Panc1 (cell line): Measurements from ENCODE around the gene LRIT1. TPM values are rescaled to one million over a fixed set of nuclear protein-coding genes. Genes with fewer than 3 reads are reported as not detected.

Experiments
- ATAC-seq: fragments of 200-7000 bp; cut with Tn5 transposase; 2 replicates; pipeline ENCODE4 v1.9.1; 2020; ENCODE audit warnings: mild to moderate bottlenecking, moderate library complexity
- BruUV-seq: library from RNA; stranded (reverse); fragments of 400-500 nt; replicated peaks from 2 replicates; lab custom pipeline; 2021; lab: Mats Ljungman, UMichigan
- CTCF ChIA-PET: fragments of 300-600 bp; sonication (Branson Sonifier 250); formaldehyde crosslinking; loops from one replicate; lab custom pipeline; 2022; ENCODE audit warnings: antibody characterized with exemption; lab: Charles Lee
- POLR2A ChIA-PET: fragments of 300-600 bp; sonication (Branson Sonifier 250); formaldehyde crosslinking; loops from one replicate; lab custom pipeline; 2022; ENCODE audit warnings: antibody characterized with exemption; lab: Charles Lee
- DNase-seq: peaks from one replicate; pipeline ENCODE4 v3.0.0-alpha.2; 2010; ENCODE audit warnings: low read depth, low spot score
- H3K27ac ChIP-seq: 2 replicates; pipeline ENCODE4 v1.5.1; 2011; ENCODE audit warnings: mild to moderate bottlenecking, low read length, inconsistent platforms
- H3K27me3 ChIP-seq: fragments of 200-500 bp; sonication (Bioruptor generic); 2 replicates; pipeline ENCODE4 v1.6.0; 2014; ENCODE audit warnings: low read length, inconsistent platforms; ENCODE audit not compliant: control insufficient read depth, insufficient read depth
- H3K36me3 ChIP-seq: fragments of 200-500 bp; sonication (Bioruptor generic); 2 replicates; pipeline ENCODE4 v1.5.1; 2014; ENCODE audit warnings: inconsistent platforms, mild to moderate bottlenecking, low read length, moderate library complexity; ENCODE audit not compliant: control insufficient read depth, insufficient read depth
- H3K4me1 ChIP-seq: 2 replicates; pipeline ENCODE4 v1.5.1; 2011; ENCODE audit warnings: inconsistent platforms, mild to moderate bottlenecking, low read length, moderate library complexity; ENCODE audit not compliant: control insufficient read depth, insufficient read depth
- H3K4me3 ChIP-seq, 2 experiments: 2 replicates each; pipeline ENCODE4 v1.5.1; 2011 to 2012; ENCODE audit warnings: low read depth in 2 of 2, low read length in 2 of 2, mild to moderate bottlenecking in 2 of 2, inconsistent platforms in 1 of 2, moderate library complexity in 1 of 2
- H3K9me3 ChIP-seq: fragments of 200-500 bp; sonication (Bioruptor generic); 2 replicates; pipeline ENCODE4 v1.5.1; 2014; ENCODE audit warnings: low read depth, mild to moderate bottlenecking, inconsistent platforms, low read length, moderate library complexity; ENCODE audit not compliant: control insufficient read depth, insufficient read depth
- POLR2AphosphoS5 ChIP-seq: IDR thresholded peaks from 2 replicates; pipeline ENCODE4 v1.6.1; 2012; ENCODE audit warnings: mild to moderate bottlenecking, low read depth, low read length, moderate library complexity
- SIN3A ChIP-seq: IDR thresholded peaks from 2 replicates; pipeline ENCODE4 v1.6.1; 2012; ENCODE audit warnings: low read depth, mild to moderate bottlenecking, low read length, moderate library complexity, borderline replicate concordance; ENCODE audit not compliant: insufficient read depth
- TCF7L2 ChIP-seq: IDR thresholded peaks from 2 replicates; pipeline ENCODE4 v1.6.1; 2011; ENCODE audit warnings: mild to moderate bottlenecking, low read depth, low read length, inconsistent platforms
- in situ Hi-C: cut with HindIII; loops from 2 replicates; pipeline ENCODE4 v1.10.0; 2016; ENCODE audit warnings: low sequenced_read_pairs, low pct_unique_long_range_greater_than_20kb
- intact Hi-C: fragments of 100-400 bp; cut with micrococcal nuclease; formaldehyde crosslinking; loops from one replicate; pipeline ENCODE4 v1.10.0; 2022; ENCODE audit not compliant: unreplicated experiment
- total RNA-seq: library from RNA; stranded (reverse); gene quantifications from one replicate; pipeline ENCODE4 v1.2.1, GENCODE V29; 2021; ENCODE audit not compliant: unreplicated experiment
- TF ChIP-seq, protein P1 (sequence below), 2 experiments: IDR thresholded peaks; 2 replicates each; pipeline ENCODE4 v1.6.1; 2011 to 2012; ENCODE audit warnings: low read depth in 2 of 2, control low read depth in 1 of 2, low read length in 1 of 2, mild to moderate bottlenecking in 1 of 2, moderate library complexity in 1 of 2; ENCODE audit not compliant: insufficient read depth in 1 of 2
- TF ChIP-seq, protein P2 (sequence below): fragments of 450-650 bp; IDR thresholded peaks from 2 replicates; pipeline ENCODE4 v1.5.1; 2017; ENCODE audit warnings: mild to moderate bottlenecking

LRIT1 gene
- total RNA-seq, 1 experiment from 2014 or later: not detected

DNA sequence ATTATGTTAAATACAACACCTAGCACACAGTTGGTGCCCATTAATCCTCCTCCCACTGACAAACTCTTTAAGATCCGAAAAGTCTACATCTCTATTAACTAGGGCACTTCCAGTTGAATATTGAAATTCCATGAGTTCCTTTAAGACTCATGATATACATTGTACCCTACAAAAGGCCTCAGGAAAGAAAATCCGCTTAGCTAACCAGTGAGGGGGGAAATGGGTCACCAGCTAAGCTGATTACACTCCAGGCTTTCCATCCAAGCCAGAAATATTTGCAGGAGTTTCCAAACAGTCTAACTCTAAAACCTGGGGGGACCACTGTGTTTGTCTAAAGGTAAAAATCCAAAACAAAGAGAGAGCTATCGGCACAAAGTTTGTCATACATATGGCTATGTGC, 14.7 kb downstream of the LRIT1 start:
- peaks cover 19% of the 10 kb centered on the region for H3K27me3 ChIP-seq
- POLR2A ChIA-PET: no interaction called here
- DNase-seq (no peak), ATAC-seq (no peak)
- H3K36me3 ChIP-seq: no peaks in the 10 kb centered on the region; the same call in 1 of the 2 replicates
- TF ChIP-seq POLR2AphosphoS5 (no peak), SIN3A (no peak), TCF7L2 (no peak)
- TF ChIP-seq, protein P1, sequence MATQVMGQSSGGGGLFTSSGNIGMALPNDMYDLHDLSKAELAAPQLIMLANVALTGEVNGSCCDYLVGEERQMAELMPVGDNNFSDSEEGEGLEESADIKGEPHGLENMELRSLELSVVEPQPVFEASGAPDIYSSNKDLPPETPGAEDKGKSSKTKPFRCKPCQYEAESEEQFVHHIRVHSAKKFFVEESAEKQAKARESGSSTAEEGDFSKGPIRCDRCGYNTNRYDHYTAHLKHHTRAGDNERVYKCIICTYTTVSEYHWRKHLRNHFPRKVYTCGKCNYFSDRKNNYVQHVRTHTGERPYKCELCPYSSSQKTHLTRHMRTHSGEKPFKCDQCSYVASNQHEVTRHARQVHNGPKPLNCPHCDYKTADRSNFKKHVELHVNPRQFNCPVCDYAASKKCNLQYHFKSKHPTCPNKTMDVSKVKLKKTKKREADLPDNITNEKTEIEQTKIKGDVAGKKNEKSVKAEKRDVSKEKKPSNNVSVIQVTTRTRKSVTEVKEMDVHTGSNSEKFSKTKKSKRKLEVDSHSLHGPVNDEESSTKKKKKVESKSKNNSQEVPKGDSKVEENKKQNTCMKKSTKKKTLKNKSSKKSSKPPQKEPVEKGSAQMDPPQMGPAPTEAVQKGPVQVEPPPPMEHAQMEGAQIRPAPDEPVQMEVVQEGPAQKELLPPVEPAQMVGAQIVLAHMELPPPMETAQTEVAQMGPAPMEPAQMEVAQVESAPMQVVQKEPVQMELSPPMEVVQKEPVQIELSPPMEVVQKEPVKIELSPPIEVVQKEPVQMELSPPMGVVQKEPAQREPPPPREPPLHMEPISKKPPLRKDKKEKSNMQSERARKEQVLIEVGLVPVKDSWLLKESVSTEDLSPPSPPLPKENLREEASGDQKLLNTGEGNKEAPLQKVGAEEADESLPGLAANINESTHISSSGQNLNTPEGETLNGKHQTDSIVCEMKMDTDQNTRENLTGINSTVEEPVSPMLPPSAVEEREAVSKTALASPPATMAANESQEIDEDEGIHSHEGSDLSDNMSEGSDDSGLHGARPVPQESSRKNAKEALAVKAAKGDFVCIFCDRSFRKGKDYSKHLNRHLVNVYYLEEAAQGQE (IDR thresholded peaks at IDR 0.05; ENCODE audit: insufficient read depth in 1 of 2, low read depth in 2 of 2, low read length in 1 of 2): no peak
- TF ChIP-seq, protein P2, sequence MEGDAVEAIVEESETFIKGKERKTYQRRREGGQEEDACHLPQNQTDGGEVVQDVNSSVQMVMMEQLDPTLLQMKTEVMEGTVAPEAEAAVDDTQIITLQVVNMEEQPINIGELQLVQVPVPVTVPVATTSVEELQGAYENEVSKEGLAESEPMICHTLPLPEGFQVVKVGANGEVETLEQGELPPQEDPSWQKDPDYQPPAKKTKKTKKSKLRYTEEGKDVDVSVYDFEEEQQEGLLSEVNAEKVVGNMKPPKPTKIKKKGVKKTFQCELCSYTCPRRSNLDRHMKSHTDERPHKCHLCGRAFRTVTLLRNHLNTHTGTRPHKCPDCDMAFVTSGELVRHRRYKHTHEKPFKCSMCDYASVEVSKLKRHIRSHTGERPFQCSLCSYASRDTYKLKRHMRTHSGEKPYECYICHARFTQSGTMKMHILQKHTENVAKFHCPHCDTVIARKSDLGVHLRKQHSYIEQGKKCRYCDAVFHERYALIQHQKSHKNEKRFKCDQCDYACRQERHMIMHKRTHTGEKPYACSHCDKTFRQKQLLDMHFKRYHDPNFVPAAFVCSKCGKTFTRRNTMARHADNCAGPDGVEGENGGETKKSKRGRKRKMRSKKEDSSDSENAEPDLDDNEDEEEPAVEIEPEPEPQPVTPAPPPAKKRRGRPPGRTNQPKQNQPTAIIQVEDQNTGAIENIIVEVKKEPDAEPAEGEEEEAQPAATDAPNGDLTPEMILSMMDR: no peak
- no peak overlapping the region for H3K4me3 ChIP-seq
- no TSS peak for BruUV-seq
- CTCF ChIA-PET: no interaction called here
- no peaks in the 10 kb centered on the region for H3K4me1 ChIP-seq
- intact Hi-C loops: no loop called here
- in situ Hi-C loops: no loop called here
- H3K27ac ChIP-seq: no peak overlapping the region
- no peaks in the 10 kb centered on the region for H3K9me3 ChIP-seq

DNA sequence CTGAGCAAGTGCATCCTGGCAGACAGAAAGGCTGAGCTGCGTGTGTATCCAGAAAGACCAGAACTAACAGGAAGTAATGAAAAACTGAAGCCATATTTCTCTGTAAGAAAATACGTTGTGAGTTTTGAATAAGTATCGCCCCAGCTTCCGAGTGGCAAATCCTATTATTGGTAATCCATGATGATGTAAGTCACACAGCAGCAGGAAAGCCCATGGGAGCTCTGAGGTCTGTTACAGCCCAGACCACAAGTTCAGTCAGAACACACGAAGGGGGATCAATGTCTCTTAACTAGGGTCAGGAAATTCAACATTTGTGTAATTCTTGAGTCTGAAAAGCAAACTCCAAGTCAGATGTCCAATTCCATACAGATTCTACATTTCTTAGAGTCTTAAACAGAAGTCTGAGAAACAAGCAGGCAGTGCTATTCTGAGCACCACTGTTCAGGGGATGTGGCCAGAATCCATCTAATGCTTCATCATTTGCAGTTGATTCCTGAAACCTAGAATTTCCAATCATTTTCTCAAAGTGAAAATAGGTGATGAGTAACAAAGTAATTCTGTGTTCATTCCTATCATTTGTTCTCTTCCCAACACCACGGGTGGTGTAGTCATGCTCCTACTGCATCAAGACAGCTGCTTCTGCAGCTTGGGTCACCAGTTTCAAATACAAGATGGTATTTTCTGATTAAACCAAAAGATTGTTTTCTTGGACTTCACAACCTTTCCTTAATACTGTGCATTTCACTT, 15.7 kb downstream of the LRIT1 start, which contains the start of gene LRIT2:
Gene LRIT2 (minus strand): TSS at position 118 of the 747 bp plus-strand sequence. CDS start 24 bp downstream, at position 94.
- Histone ChIP-seq H3K4me3 (no peak within 1 kb of the TSS), H3K27me3 (peaks cover 22% of the 10 kb centered on the region), H3K36me3 (no peaks in the 10 kb centered on the region; the same call in 1 of the 2 replicates), H3K4me1 (no peaks in the 10 kb centered on the region), H3K9me3 (no peaks in the 10 kb centered on the region), H3K27ac (no peak within 1 kb of the TSS)
- ATAC-seq (no peak), DNase-seq (no peak)
- TF ChIP-seq, protein P1 (IDR thresholded peaks at IDR 0.05; ENCODE audit: insufficient read depth in 1 of 2, low read depth in 2 of 2, low read length in 1 of 2): no peak
- no peak for TF ChIP-seq TCF7L2
- TF ChIP-seq POLR2AphosphoS5: no peak
- TF ChIP-seq, protein P2: no peak
- TF ChIP-seq SIN3A: no peak
- POLR2A ChIA-PET: no interaction called here
- no TSS peak for BruUV-seq
- intact Hi-C loops: no loop called here
- CTCF ChIA-PET: no interaction called here
- in situ Hi-C loops: no loop called here
